Cardiac muscle cell (in vitro differentiated cells and primary cell): ENCODE measurements around the gene PTPRC. TPM values are rescaled to one million over a fixed set of nuclear protein-coding genes. Genes with fewer than 3 reads are reported as not detected.
A peak's percentile ranks its signal among the peaks of the same experiment; 100 is the strongest.

Experiments used
- DNase-seq, 2 donors: peaks; one replicate each; pipeline versions ENCODE4 v3.0.0 to v3.0.0-alpha.2; 2010 to 2017; ENCODE audit warnings: low read depth in 1 of 2, low spot score in 1 of 2
- H3K27ac ChIP-seq: fragments of 200-600 bp; sonication (generic); 2 replicates; pipeline ENCODE4 v1.5.1; 2016
- H3K27me3 ChIP-seq: fragments of 200-600 bp; sonication (generic); 2 replicates; pipeline ENCODE4 v1.6.0; 2016; ENCODE audit warnings: control low read depth
- H3K36me3 ChIP-seq: fragments of 200-600 bp; sonication (generic); 2 replicates; pipeline ENCODE4 v1.5.1; 2016; ENCODE audit warnings: control low read depth
- H3K4me1 ChIP-seq: fragments of 200-600 bp; sonication (generic); 2 replicates; pipeline ENCODE4 v1.8.1; 2017; ENCODE audit warnings: low read depth, mild to moderate bottlenecking, mixed run types
- H3K4me3 ChIP-seq: fragments of 200-600 bp; sonication (generic); 2 replicates; pipeline ENCODE4 v1.5.1; 2016; ENCODE audit warnings: mild to moderate bottlenecking
- H3K9me3 ChIP-seq: fragments of 200-600 bp; sonication (generic); 2 replicates; pipeline ENCODE4 v1.5.1; 2017; ENCODE audit warnings: low read depth, mild to moderate bottlenecking, control low read depth
- polyA plus RNA-seq: library from polyadenylated mRNA; unstranded; fragments of >200 nt; fragmentation: Nextera tagmentation; extraction: Ambion mirVana; gene quantifications from 2 replicates; pipeline ENCODE4 v1.2.1, GENCODE V29; 2016
- total RNA-seq: library from RNA; depleted of rRNA; stranded (reverse); fragments of >200 nt; gene quantifications from 2 replicates; pipeline ENCODE4 v1.2.3, GENCODE V29; 2016
- TF ChIP-seq, protein P1 (sequence below): IDR thresholded peaks from 2 replicates; pipeline ENCODE4 v1.5.1; 2012; ENCODE audit warnings: low read depth, mild to moderate bottlenecking, low read length

PTPRC gene
- total and polyA plus RNA-seq, 2 experiments from 2014 or later, result not detected

GRCh38 chr1:198749279-198749678 lies 110.4 kb downstream of the PTPRC start:
- TF ChIP-seq, protein P1, sequence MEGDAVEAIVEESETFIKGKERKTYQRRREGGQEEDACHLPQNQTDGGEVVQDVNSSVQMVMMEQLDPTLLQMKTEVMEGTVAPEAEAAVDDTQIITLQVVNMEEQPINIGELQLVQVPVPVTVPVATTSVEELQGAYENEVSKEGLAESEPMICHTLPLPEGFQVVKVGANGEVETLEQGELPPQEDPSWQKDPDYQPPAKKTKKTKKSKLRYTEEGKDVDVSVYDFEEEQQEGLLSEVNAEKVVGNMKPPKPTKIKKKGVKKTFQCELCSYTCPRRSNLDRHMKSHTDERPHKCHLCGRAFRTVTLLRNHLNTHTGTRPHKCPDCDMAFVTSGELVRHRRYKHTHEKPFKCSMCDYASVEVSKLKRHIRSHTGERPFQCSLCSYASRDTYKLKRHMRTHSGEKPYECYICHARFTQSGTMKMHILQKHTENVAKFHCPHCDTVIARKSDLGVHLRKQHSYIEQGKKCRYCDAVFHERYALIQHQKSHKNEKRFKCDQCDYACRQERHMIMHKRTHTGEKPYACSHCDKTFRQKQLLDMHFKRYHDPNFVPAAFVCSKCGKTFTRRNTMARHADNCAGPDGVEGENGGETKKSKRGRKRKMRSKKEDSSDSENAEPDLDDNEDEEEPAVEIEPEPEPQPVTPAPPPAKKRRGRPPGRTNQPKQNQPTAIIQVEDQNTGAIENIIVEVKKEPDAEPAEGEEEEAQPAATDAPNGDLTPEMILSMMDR, result no peak
- H3K4me1 ChIP-seq, result no peaks in the 10 kb centered on the region
- H3K4me3 ChIP-seq, result no peak overlapping the region
- H3K27me3 ChIP-seq, result no peaks in the 10 kb centered on the region
- no peak overlapping the region for H3K27ac ChIP-seq
- no peaks in the 10 kb centered on the region for H3K36me3 ChIP-seq
- DNase-seq, result no peak
- H3K9me3 ChIP-seq, result no peaks in the 10 kb centered on the region

- Histone ChIP-seq H3K9me3 (no peaks in the 10 kb centered on the region), H3K4me1 (no peaks in the 10 kb centered on the region), H3K36me3 (no peaks in the 10 kb centered on the region), H3K27ac (no peak overlapping the region), H3K27me3 (no peaks in the 10 kb centered on the region), H3K4me3 (no peak overlapping the region)
- TF ChIP-seq, protein P1, result no peak
- DNase-seq, result peak in 1 of 2 donors; percentile 2
These were observed 111.2 kb downstream of the PTPRC start for GRCh38 chr1:198750081-198750480.

- no peak for DNase-seq
- Histone ChIP-seq H3K27me3 (no peaks in the 10 kb centered on the region), H3K4me3 (no peak overlapping the region), H3K4me1 (no peaks in the 10 kb centered on the region), H3K27ac (no peak overlapping the region), H3K9me3 (no peaks in the 10 kb centered on the region), H3K36me3 (no peaks in the 10 kb centered on the region)
- TF ChIP-seq, protein P1, result no peak
These were observed 112.9 kb downstream of the PTPRC start for GRCh38 chr1:198751741-198752140.

DNA sequence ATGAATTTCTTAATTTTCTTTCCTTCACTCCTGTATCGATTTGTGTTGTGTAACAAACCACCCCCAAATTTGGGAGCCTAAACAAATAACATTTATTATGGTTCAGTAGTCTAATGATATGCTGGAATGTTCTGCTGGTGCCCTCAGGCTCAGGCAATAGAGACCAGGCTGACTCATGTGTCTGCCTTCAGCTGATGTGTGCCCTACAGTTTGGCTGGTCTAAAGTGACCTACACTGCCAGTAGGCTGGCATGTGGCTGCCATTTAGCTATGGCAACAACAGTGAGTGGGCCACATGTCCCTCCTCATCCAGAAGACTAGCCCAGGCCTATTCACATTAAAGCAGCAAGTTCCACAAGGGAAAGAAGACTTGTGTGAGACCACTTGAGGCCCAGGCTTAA lies 115.8 kb downstream of the PTPRC start:
- H3K4me1 ChIP-seq, result no peaks in the 10 kb centered on the region
- no peak for DNase-seq
- TF ChIP-seq, protein P1, result no peak
- no peaks in the 10 kb centered on the region for H3K36me3 ChIP-seq
- H3K27me3 ChIP-seq, result no peaks in the 10 kb centered on the region
- H3K4me3 ChIP-seq, result no peak overlapping the region
- no peaks in the 10 kb centered on the region for H3K9me3 ChIP-seq
- no peak overlapping the region for H3K27ac ChIP-seq

- TF ChIP-seq, protein P1, result no peak
- Histone ChIP-seq H3K27ac (no peak overlapping the region), H3K9me3 (no peaks in the 10 kb centered on the region), H3K4me3 (no peak overlapping the region), H3K4me1 (no peaks in the 10 kb centered on the region), H3K36me3 (no peaks in the 10 kb centered on the region), H3K27me3 (no peaks in the 10 kb centered on the region)
- no peak for DNase-seq
These were observed 116.9 kb downstream of the PTPRC start for GRCh38 chr1:198755715-198756114.

GRCh38 chr1:198756470-198756869 lies 117.6 kb downstream of the PTPRC start:
- Histone ChIP-seq H3K36me3 (no peaks in the 10 kb centered on the region), H3K27me3 (no peaks in the 10 kb centered on the region), H3K9me3 (no peaks in the 10 kb centered on the region), H3K4me1 (no peaks in the 10 kb centered on the region), H3K27ac (no peak overlapping the region), H3K4me3 (no peak overlapping the region)
- TF ChIP-seq, protein P1, result peak; percentile 29
- peak in 1 of 2 donors; percentile 55 for DNase-seq
